ENCODE results near the gene ETV6.

GRCh38 chr12:11834104-11834812, 184.8 kb downstream of the ETV6 start:
- no peak for TF ChIP-seq CTCF (conservative IDR thresholded peaks at IDR 0.05 in 1 of 2, IDR thresholded peaks at IDR 0.05 in 1 of 2; ENCODE audit: extremely low read depth in 1 of 2, insufficient read depth in 1 of 2, low read depth in 1 of 2, low read length in 2 of 2)
- no peak for TF ChIP-seq EZH2 (IDR thresholded peaks at IDR 0.05; ENCODE audit: borderline replicate concordance, low read length)

All from mammary epithelial cell (primary cell).